ENCODE results near the gene MRPL34. TPM values are rescaled to one million over a fixed set of nuclear protein-coding genes. Genes with fewer than 3 reads are reported as not detected.

Gene MRPL34
- total RNA-seq, 1 experiment from 2014 or later, result 87.7 TPM

GRCh38 chr19:17302391-17303166 is 3.1 kb upstream of the MRPL34 start:
- ATAC-seq (no peak), DNase-seq (ENCODE audit: low read depth, low spot score) (no peak)
- Histone ChIP-seq H3K27me3 (ENCODE audit: control insufficient read depth, insufficient read depth, low read length) (no peaks in the 10 kb centered on the region), H3K4me1 (ENCODE audit: control insufficient read depth, insufficient read depth, low read length) (peaks cover 27% of the 10 kb centered on the region), H3K27ac (ENCODE audit: low read length) (peak overlapping the region; percentile 48), H3K36me3 (ENCODE audit: control insufficient read depth, insufficient read depth, low read length) (no peaks in the 10 kb centered on the region; the same call in 1 of the 2 replicates), H3K4me3 (ENCODE audit: low read depth in 2 of 2, low read length in 2 of 2) (peak overlapping the region; percentile 56 to 60), H3K9me3 (ENCODE audit: control insufficient read depth, insufficient read depth, low read depth, low read length) (no peaks in the 10 kb centered on the region)
- in situ Hi-C loops (cut with HindIII; ENCODE audit: low pct_unique_long_range_greater_than_20kb, low sequenced_read_pairs), result no loop called here
- intact Hi-C loops (cut with micrococcal nuclease; ENCODE audit: unreplicated experiment), result loop anchor here (10.0 kb wide), 1 partner anchor 1092 kb away; the partner anchor contains the start of gene LRRC25
- ChIA-PET POLR2A (no interaction called here), CTCF (no interaction called here)
- TF ChIP-seq REST (IDR thresholded peaks at IDR 0.05; ENCODE audit: insufficient read depth in 1 of 2, low read depth in 2 of 2, low read length in 1 of 2) (no peak), SIN3A (IDR thresholded peaks at IDR 0.05; ENCODE audit: borderline replicate concordance, insufficient read depth, low read depth, low read length) (no peak), CTCF (IDR thresholded peaks at IDR 0.05) (no peak), POLR2AphosphoS5 (IDR thresholded peaks at IDR 0.05; ENCODE audit: low read depth, low read length) (no peak), TCF7L2 (IDR thresholded peaks at IDR 0.05; ENCODE audit: low read depth, low read length) (no peak)
- no TSS peak for BruUV-seq (replicated peaks)

- in situ Hi-C loops (cut with HindIII; ENCODE audit: low pct_unique_long_range_greater_than_20kb, low sequenced_read_pairs) (no loop called here), intact Hi-C loops (cut with micrococcal nuclease; ENCODE audit: unreplicated experiment) (loop anchor here (10.0 kb wide), 1 partner anchor 1091 kb away; the partner anchor contains the start of gene LRRC25)
Observed at GRCh38 chr19:17303167-17303939, 2.3 kb upstream of the MRPL34 start, which contains the start of gene ABHD8. TSS of gene ABHD8 (minus strand) at chr19:17303425. CDS start at chr19:17301616, 1,809 bp downstream.

More at GRCh38 chr19:17303167-17303939, 2.3 kb upstream of the MRPL34 start, which contains the start of gene ABHD8:
- CTCF ChIA-PET, result no interaction called here
- Histone ChIP-seq H3K4me1 (ENCODE audit: control insufficient read depth, insufficient read depth, low read length) (peaks cover 28% of the 10 kb centered on the region), H3K27me3 (ENCODE audit: control insufficient read depth, insufficient read depth, low read length) (no peaks in the 10 kb centered on the region), H3K27ac (ENCODE audit: low read length) (peak within 1 kb of the TSS; percentile 89), H3K9me3 (ENCODE audit: control insufficient read depth, insufficient read depth, low read depth, low read length) (no peaks in the 10 kb centered on the region), H3K36me3 (ENCODE audit: control insufficient read depth, insufficient read depth, low read length) (no peaks in the 10 kb centered on the region; the same call in 1 of the 2 replicates), H3K4me3 (ENCODE audit: low read depth in 2 of 2, low read length in 2 of 2) (peak within 1 kb of the TSS; percentile 56 to 60)
- BruUV-seq (replicated peaks), result no TSS peak
- TF ChIP-seq SIN3A (IDR thresholded peaks at IDR 0.05; ENCODE audit: borderline replicate concordance, insufficient read depth, low read depth, low read length) (peak; percentile 69; the same call in 1 of the 2 replicates), TCF7L2 (IDR thresholded peaks at IDR 0.05; ENCODE audit: low read depth, low read length) (no peak), CTCF (IDR thresholded peaks at IDR 0.05) (peak; percentile 66), POLR2AphosphoS5 (IDR thresholded peaks at IDR 0.05; ENCODE audit: low read depth, low read length) (peak; percentile 35; the same call in 1 of the 2 replicates), REST (IDR thresholded peaks at IDR 0.05; ENCODE audit: insufficient read depth in 1 of 2, low read depth in 2 of 2, low read length in 1 of 2) (no peak)
- ATAC-seq (peak; percentile 85), DNase-seq (ENCODE audit: low read depth, low spot score) (peak; percentile 65)
- POLR2A ChIA-PET, result no interaction called here
